A549 (cell line): ENCODE measurements around the gene TAL1. TPM values are rescaled to one million over a fixed set of nuclear protein-coding genes. Genes with fewer than 3 reads are reported as not detected.

ENCODE experiments used
- ATAC-seq, 2 experiments: fragments of 200-7000 bp in 1 of 2; fragments of >200 bp in 1 of 2; cut with Nextera tagmentation in 1 of 2; cut with Tn5 transposase in 1 of 2; 3 replicates each; pipeline versions ENCODE4 v1.8.0 to v1.9.1; 2018 to 2020; ENCODE audit warnings: mild to moderate bottlenecking in 1 of 2, moderate library complexity in 1 of 2
- CTCF ChIA-PET: fragments of 300-600 bp; sonication (Branson Sonifier 250); formaldehyde crosslinking; extraction: SDS; loops from one replicate; lab custom pipeline; 2021; ENCODE audit warnings: antibody characterized with exemption, inconsistent platforms; lab: Yijun Ruan, JAX
- POLR2A ChIA-PET: fragments of 350-600 bp; formaldehyde crosslinking; extraction: SDS; loops from one replicate; lab custom pipeline; 2021; ENCODE audit warnings: antibody characterized with exemption, inconsistent platforms; lab: Yijun Ruan, JAX
- DNase-seq, 2 experiments: peaks; one replicate each; pipeline versions ENCODE4 v3.0.0 to v3.0.0-alpha.2; 2011 to 2016; ENCODE audit warnings: low read depth in 1 of 2, low spot score in 1 of 2
- FAIRE-seq: peaks from 2 replicates; lab custom pipeline; 2011; peaks lifted over from hg19 to GRCh38; lab: Jason Lieb, UNC
- H3K27ac ChIP-seq, 2 experiments: fragments of >200 bp; sonication (Bioruptor Twin); formaldehyde crosslinking; 3 replicates each; pipeline ENCODE4 v1.5.1; 2016 to 2017
- H3K4me1 ChIP-seq: fragments of >200 bp; sonication (Bioruptor Twin); formaldehyde crosslinking; 3 replicates; pipeline ENCODE4 v1.6.1; 2016
- H3K4me2 ChIP-seq: fragments of >200 bp; sonication (Bioruptor Twin); formaldehyde crosslinking; 3 replicates; pipeline ENCODE4 v1.6.1; 2016
- H3K4me3 ChIP-seq: fragments of >200 bp; sonication (Bioruptor Twin); formaldehyde crosslinking; 3 replicates; pipeline ENCODE4 v1.5.1; 2016
- H3K9me3 ChIP-seq: fragments of >200 bp; sonication (Bioruptor Twin); formaldehyde crosslinking; 3 replicates; pipeline ENCODE4 v1.6.1; 2016
- CBX8 ChIP-seq: fragments of 200-600 bp; sonication (generic); IDR thresholded peaks from 2 replicates; pipeline ENCODE4 v1.6.1; 2016
- CEBPB ChIP-seq, 2 experiments: fragments of >200 bp in 1 of 2; sonication (Bioruptor Twin) in 1 of 2; formaldehyde crosslinking in 1 of 2; IDR thresholded peaks; 2 replicates each; pipeline ENCODE4 v1.6.1; 2012 to 2016
- EHMT2 ChIP-seq: fragments of 200-600 bp; sonication (generic); IDR thresholded peaks from 2 replicates; pipeline ENCODE4 v1.6.1; 2016; ENCODE audit warnings: antibody characterized with exemption, low read depth, mild to moderate bottlenecking, moderate library complexity
- EP300 ChIP-seq, 2 experiments: fragments of >200 bp; sonication (Bioruptor Twin); formaldehyde crosslinking; IDR thresholded peaks; 2 replicates in 1 of 2; 3 replicates in 1 of 2; pipeline ENCODE4 v1.6.1; 2016 to 2017
- ESRRA ChIP-seq: fragments of 150-350 bp; IDR thresholded peaks from 2 replicates; pipeline ENCODE4 v1.6.1; 2014; ENCODE audit warnings: mild to moderate bottlenecking, low read length, borderline replicate concordance
- FOXS1 ChIP-seq: fragments of 250-450 bp; sonication (Bioruptor Pico); IDR thresholded peaks from 2 replicates; pipeline ENCODE4 v1.5.0; 2020; ENCODE audit warnings: mild to moderate bottlenecking, moderate library complexity
- GATA3 ChIP-seq: IDR thresholded peaks from 2 replicates; pipeline ENCODE4 v1.6.1; 2012; ENCODE audit warnings: borderline replicate concordance
- RAD21 ChIP-seq, 2 experiments: fragments of >200 bp in 1 of 2; sonication (Bioruptor Twin) in 1 of 2; formaldehyde crosslinking in 1 of 2; IDR thresholded peaks in 1 of 2; conservative IDR thresholded peaks in 1 of 2; 2 replicates in 1 of 2; 3 replicates in 1 of 2; pipeline ENCODE4 v1.6.1; 2012 to 2018; ENCODE audit warnings: inconsistent platforms in 1 of 2
- RNF2 ChIP-seq: fragments of 200-600 bp; sonication (generic); IDR thresholded peaks from 2 replicates; pipeline ENCODE4 v1.6.1; 2016; ENCODE audit warnings: low read depth, mild to moderate bottlenecking, antibody characterized with exemption, moderate library complexity, borderline replicate concordance
- ZNF302 ChIP-seq: fragments of 250-450 bp; sonication (Bioruptor Pico); IDR thresholded peaks from 2 replicates; pipeline ENCODE4 v1.9.0; 2021; ENCODE audit warnings: inconsistent platforms, mild to moderate bottlenecking, moderate library complexity
- ZSCAN20 ChIP-seq: fragments of 250-450 bp; sonication (Bioruptor Pico); IDR thresholded peaks from 2 replicates; pipeline ENCODE4 v1.8.0; 2022; ENCODE audit warnings: mild to moderate bottlenecking, moderate library complexity
- WGBS: methylation state at CpG from one replicate; pipeline ENCODE4 v1.1.6; 2017; ENCODE audit errors: missing lambda C conversion rate; 5-methylcytosine and 5-hydroxymethylcytosine counted together
- polyA plus RNA-seq, 4 experiments: library from polyadenylated mRNA; depleted of rRNA in 3 of 4; stranded (reverse); fragments of >200 nt; fragmentation: RNase III in 1 of 4; extraction: RNeasy Plus Mini Kit Qiagen cat#74134 plus additional on column Dnase treatment in 1 of 4; gene quantifications; 2 replicates in 3 of 4; 3 replicates in 1 of 4; pipeline ENCODE4 v1.2.3, GENCODE V29; 2011 to 2017
- TF ChIP-seq, protein P1 (sequence below): fragments of 150-350 bp; IDR thresholded peaks from 2 replicates; pipeline ENCODE4 v1.6.1; 2014; ENCODE audit warnings: low read depth, mild to moderate bottlenecking, low read length
- TF ChIP-seq, protein P2 (sequence below): fragments of >200 bp; sonication (Bioruptor Twin); formaldehyde crosslinking; IDR thresholded peaks from 3 replicates; pipeline ENCODE4 v1.6.1; 2016
- TF ChIP-seq, protein P3 (sequence below): fragments of >200 bp; sonication (Bioruptor Twin); formaldehyde crosslinking; IDR thresholded peaks from 3 replicates; pipeline ENCODE4 v1.5.1; 2016
- TF ChIP-seq, protein P4 (sequence below): fragments of 250-450 bp; sonication (Bioruptor Pico); IDR thresholded peaks from 2 replicates; pipeline ENCODE4 v1.5.0; 2020; ENCODE audit warnings: low read depth, mild to moderate bottlenecking, moderate library complexity
- TF ChIP-seq, protein P5 (sequence below): fragments of 450-650 bp; IDR thresholded peaks from 2 replicates; pipeline ENCODE4 v1.6.1; 2014; ENCODE audit warnings: antibody characterized with exemption

The TAL1 gene
- polyA plus RNA-seq, 2 of the 4 experiments (the other 2 are of a cell fraction): not detected

DNA sequence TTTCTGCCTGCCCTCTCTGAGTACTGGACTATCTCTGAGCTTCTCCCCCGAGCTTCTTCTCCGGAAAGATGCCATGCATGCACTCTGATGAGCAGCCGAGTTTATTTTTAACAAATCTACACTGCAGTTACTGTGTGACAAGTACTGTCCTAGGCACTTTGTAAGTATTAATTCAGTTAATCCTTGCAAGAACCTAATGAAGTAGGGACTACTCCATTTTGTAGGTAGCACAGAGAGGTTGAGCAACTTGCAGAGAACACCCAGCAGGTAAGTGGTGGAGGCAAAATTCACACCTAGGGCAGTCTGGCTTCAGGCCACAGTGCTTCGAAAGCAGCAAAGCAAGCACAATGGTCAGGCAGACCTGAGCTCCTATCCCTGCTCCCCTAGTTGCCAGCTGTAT, 3.8 kb upstream of the TAL1 start (continued):
- TF ChIP-seq RAD21 (conservative IDR thresholded peaks at IDR 0.05 in 1 of 2, IDR thresholded peaks at IDR 0.05 in 1 of 2): no peak
- TF ChIP-seq, protein P1, sequence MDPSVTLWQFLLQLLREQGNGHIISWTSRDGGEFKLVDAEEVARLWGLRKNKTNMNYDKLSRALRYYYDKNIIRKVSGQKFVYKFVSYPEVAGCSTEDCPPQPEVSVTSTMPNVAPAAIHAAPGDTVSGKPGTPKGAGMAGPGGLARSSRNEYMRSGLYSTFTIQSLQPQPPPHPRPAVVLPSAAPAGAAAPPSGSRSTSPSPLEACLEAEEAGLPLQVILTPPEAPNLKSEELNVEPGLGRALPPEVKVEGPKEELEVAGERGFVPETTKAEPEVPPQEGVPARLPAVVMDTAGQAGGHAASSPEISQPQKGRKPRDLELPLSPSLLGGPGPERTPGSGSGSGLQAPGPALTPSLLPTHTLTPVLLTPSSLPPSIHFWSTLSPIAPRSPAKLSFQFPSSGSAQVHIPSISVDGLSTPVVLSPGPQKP: no peak

DNA sequence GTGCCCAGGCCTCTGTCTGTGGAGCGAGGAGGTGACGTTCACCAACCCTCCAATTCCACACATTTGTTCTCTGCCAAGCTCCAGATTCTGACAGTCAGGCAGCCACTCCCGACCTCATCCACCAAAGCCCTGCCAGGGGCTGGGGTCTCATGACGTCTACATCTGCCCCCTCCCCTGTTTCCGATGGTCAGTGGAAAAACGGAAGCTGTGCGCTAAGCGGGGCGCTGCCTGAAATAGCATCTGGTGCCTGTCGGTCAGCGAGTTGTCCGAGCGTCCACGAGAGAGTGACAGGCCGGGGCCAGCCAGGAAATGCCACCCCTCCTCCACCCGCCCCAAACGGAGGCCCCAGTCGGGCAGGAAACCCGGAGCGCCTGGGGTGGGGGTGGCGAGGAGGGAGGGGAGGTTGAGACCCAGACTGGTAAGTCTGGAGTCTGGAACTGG, 3.2 kb upstream of the TAL1 start:
- no peak overlapping the region for H3K4me3 ChIP-seq
- no peak overlapping the region for H3K4me2 ChIP-seq
- ChIA-PET CTCF (interaction anchor here (1.0 kb wide), 2 partner anchors 28 to 56 kb away, joined by 3 to 4 read pairs; no protein-coding TSS in a partner anchor), POLR2A (no interaction called here)
- H3K9me3 ChIP-seq: no peaks in the 10 kb centered on the region
- ATAC-seq: no peak
- no peak overlapping the region for H3K27ac ChIP-seq
- WGBS: 81% methylated on average over 14 of the region's 21 CpGs
- H3K4me1 ChIP-seq: peaks cover 8% of the 10 kb centered on the region; the same call in 1 of the 3 replicates
- no peak for DNase-seq
- FAIRE-seq: no peak
- no peak for TF ChIP-seq ZNF302 (CRISPR knock-in tag)
- TF ChIP-seq, protein P2, sequence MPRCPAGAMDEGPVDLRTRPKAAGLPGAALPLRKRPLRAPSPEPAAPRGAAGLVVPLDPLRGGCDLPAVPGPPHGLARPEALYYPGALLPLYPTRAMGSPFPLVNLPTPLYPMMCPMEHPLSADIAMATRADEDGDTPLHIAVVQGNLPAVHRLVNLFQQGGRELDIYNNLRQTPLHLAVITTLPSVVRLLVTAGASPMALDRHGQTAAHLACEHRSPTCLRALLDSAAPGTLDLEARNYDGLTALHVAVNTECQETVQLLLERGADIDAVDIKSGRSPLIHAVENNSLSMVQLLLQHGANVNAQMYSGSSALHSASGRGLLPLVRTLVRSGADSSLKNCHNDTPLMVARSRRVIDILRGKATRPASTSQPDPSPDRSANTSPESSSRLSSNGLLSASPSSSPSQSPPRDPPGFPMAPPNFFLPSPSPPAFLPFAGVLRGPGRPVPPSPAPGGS: no peak

DNA sequence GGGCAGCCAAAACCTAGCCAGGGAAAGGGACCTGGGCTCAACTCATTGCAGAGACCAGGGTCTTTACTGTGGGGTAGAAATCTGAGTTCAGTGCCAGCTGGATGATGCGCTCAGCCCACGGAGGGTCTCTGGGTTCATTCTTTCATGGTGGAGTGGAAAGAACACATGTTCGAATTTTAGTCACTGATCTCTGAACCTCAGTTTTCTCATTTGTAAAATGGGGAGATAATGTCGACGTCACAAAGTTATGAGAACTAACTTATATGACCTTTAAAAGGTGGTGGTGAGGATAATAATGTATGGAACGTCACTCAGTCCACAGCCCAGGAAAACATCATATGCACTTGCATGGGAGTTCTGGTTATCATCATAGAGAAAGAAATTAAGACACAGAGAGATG, 1.2 kb upstream of the TAL1 start:
- ChIA-PET POLR2A (no interaction called here), CTCF (interaction anchor here (0.7 to 1.2 kb wide), 4 partner anchors 30 to 1181 kb away, joined by 3 to 4 read pairs (median 3); no protein-coding TSS in a partner anchor)
- no peak for TF ChIP-seq ZSCAN20 (CRISPR knock-in tag)
- no peak for TF ChIP-seq EHMT2
- TF ChIP-seq, protein P3, sequence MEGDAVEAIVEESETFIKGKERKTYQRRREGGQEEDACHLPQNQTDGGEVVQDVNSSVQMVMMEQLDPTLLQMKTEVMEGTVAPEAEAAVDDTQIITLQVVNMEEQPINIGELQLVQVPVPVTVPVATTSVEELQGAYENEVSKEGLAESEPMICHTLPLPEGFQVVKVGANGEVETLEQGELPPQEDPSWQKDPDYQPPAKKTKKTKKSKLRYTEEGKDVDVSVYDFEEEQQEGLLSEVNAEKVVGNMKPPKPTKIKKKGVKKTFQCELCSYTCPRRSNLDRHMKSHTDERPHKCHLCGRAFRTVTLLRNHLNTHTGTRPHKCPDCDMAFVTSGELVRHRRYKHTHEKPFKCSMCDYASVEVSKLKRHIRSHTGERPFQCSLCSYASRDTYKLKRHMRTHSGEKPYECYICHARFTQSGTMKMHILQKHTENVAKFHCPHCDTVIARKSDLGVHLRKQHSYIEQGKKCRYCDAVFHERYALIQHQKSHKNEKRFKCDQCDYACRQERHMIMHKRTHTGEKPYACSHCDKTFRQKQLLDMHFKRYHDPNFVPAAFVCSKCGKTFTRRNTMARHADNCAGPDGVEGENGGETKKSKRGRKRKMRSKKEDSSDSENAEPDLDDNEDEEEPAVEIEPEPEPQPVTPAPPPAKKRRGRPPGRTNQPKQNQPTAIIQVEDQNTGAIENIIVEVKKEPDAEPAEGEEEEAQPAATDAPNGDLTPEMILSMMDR: no peak
- no peak for TF ChIP-seq GATA3
- TF ChIP-seq RNF2: no peak
- no peak for TF ChIP-seq EP300 (IDR thresholded peaks at IDR 0.05)
- no peak for TF ChIP-seq FOXS1 (CRISPR knock-in tag)
- no peak for TF ChIP-seq ESRRA
- TF ChIP-seq CBX8: no peak
- TF ChIP-seq, protein P4, sequence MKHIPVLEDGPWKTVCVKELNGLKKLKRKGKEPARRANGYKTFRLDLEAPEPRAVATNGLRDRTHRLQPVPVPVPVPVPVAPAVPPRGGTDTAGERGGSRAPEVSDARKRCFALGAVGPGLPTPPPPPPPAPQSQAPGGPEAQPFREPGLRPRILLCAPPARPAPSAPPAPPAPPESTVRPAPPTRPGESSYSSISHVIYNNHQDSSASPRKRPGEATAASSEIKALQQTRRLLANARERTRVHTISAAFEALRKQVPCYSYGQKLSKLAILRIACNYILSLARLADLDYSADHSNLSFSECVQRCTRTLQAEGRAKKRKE (CRISPR knock-in tag): no peak
- TF ChIP-seq CEBPB (IDR thresholded peaks at IDR 0.05): no peak
- TF ChIP-seq, protein P5, sequence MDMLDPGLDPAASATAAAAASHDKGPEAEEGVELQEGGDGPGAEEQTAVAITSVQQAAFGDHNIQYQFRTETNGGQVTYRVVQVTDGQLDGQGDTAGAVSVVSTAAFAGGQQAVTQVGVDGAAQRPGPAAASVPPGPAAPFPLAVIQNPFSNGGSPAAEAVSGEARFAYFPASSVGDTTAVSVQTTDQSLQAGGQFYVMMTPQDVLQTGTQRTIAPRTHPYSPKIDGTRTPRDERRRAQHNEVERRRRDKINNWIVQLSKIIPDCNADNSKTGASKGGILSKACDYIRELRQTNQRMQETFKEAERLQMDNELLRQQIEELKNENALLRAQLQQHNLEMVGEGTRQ: no peak
- peaks cover 8% of the 10 kb centered on the region; the same call in 1 of the 3 replicates for H3K4me1 ChIP-seq
- no peak overlapping the region for H3K4me2 ChIP-seq
- no peak for ATAC-seq
- no peak overlapping the region for H3K4me3 ChIP-seq
- no peaks in the 10 kb centered on the region for H3K9me3 ChIP-seq
- 68% methylated on average over 6 of the region's 6 CpGs for WGBS
- DNase-seq: no peak
- no peak overlapping the region for H3K27ac ChIP-seq
- FAIRE-seq: no peak
